Muscle of leg (tissue), 11 donors: ENCODE measurements around the gene GIMD1. TPM values are rescaled to one million over a fixed set of nuclear protein-coding genes. Genes with fewer than 3 reads are reported as not detected.

ENCODE experiments used
- DNase-seq: peaks from one replicate; pipeline ENCODE4 v3.0.0; 2013
- H3K27ac ChIP-seq: one replicate; pipeline ENCODE4 v1.5.1; 2013; ENCODE audit warnings: mild to moderate bottlenecking, low read length, control low read depth
- H3K27me3 ChIP-seq: one replicate; pipeline ENCODE4 v1.6.1; 2013; ENCODE audit warnings: low read length; ENCODE audit not compliant: control insufficient read depth, insufficient read depth
- H3K36me3 ChIP-seq: one replicate; pipeline ENCODE4 v1.6.1; 2013; ENCODE audit warnings: low read length; ENCODE audit not compliant: control insufficient read depth, insufficient read depth
- H3K4me1 ChIP-seq: one replicate; pipeline ENCODE4 v1.6.1; 2013; ENCODE audit warnings: low read length; ENCODE audit not compliant: control insufficient read depth, insufficient read depth
- H3K4me3 ChIP-seq: one replicate; pipeline ENCODE4 v1.5.1; 2013; ENCODE audit warnings: low read length, control low read depth
- H3K9me3 ChIP-seq: replicated peaks from 2 replicates; pipeline ENCODE4 v1.6.1; 2013; ENCODE audit warnings: low read depth, low read length; ENCODE audit not compliant: control insufficient read depth
- WGBS: methylation state at CpG from one replicate; pipeline ENCODE4 v1.1.5; 2013; ENCODE audit warnings: missing lambda C conversion rate; ENCODE audit not compliant: insufficient coverage; 5-methylcytosine and 5-hydroxymethylcytosine counted together
- polyA plus RNA-seq, 8 donors: library from polyadenylated mRNA; unstranded; fragments of 120-200 nt; gene quantifications; one replicate each; pipeline versions ENCODE4 v1.2.1 to v1.2.3, GENCODE V29; 2013; ENCODE audit warnings: inconsistent platforms in 1 of 8, low replicate concordance in 1 of 8; ENCODE audit not compliant: insufficient read length in 8 of 8, insufficient read depth in 1 of 8
- total RNA-seq: library from RNA; stranded (reverse); fragments of 120-200 nt; gene quantifications from one replicate; pipeline ENCODE4 v1.2.4, GENCODE V29; 2013

GIMD1 gene
- total and polyA plus RNA-seq, 9 donors, result 0.17 TPM; not detected in 8

DNA sequence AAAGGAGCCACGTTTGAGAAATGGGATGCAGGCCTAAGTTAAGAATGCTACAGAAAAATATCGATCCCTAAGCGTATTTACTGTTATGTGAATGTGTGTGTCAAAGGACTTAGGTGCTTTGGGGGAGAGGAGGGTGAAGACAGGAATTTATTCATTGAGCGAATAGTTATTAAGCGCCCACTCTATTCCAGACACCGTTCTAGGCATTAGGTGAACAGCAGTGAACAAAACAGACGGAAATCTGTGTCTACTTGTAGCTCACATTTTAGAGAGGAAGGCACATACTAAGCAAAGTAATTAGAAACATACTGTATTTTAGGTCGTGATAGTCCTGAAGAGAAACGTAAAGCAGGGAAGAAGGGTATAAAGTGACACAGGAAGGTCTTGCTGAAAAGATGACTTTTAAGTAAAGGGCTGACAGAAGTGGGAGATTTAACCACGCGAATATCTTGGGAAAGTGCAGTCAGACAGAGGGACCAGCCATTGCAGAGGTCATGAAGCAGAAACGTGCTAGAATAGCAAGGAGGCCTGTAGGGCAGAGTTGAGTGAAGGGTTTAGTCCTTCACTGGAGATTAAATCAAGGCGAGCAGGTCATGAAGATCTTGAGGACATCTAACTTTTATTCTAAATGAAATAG, 51.7 kb downstream of the GIMD1 start:
- Histone ChIP-seq H3K27me3 (no peaks in the 10 kb centered on the region), H3K4me3 (peak overlapping the region; percentile 68), H3K9me3 (no peaks in the 10 kb centered on the region), H3K4me1 (peaks cover 10% of the 10 kb centered on the region), H3K36me3 (peaks cover 3% of the 10 kb centered on the region), H3K27ac (peak overlapping the region; percentile 99)
- 1% methylated on average over 7 of the region's 13 CpGs for WGBS
- peak; percentile 15 for DNase-seq

DNA sequence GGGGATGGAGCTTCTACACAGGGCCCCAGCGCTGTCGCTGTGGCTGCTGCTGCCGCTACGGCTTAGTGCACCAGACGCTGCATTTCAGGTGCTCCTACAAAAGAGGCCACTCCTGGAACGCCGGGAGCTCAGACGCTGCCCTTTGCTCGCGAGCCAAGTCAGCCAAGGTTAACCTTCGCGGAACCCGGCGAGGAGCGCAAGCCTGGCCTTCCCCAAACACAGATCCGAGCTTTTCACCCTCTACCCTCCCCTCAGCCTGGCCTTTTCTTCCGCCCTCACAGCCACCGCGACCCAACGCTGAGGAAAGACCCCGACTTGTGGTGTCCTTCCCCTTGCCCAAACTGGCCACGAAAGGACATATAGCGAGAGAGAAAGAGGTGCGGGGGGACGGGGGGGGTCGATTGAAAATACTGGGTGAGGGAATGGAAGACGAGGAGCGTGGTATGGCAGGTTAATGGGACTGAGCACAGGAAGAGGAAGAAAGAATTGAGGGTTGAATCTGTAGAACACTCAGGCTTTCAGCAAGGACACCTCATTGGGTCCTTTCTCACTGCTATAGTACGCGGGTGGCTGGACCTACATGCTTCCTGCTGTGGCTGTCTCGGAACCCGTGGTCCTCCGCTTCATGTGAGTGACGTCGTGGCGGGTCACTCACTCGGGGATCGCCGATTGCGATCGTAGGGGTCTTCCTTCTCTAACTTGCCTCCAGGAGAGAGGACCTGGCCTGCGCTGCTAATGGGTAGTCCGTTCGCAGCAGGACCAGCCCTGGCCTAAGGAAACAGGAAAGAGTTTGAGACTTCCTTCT, 52.4 kb downstream of the GIMD1 start, which contains the start of the genes AIMP1 and TBCK:
Gene AIMP1, plus strand, starts transcription at position 583 of the 805 bp plus-strand sequence. CDS start 8,460 bp downstream, outside the sequence.
Gene TBCK, minus strand, starts transcription at position 242 of the 805 bp plus-strand sequence. CDS start 7,249 bp downstream, outside the sequence.
- no peaks in the 10 kb centered on the region for H3K9me3 ChIP-seq
- peaks cover 10% of the 10 kb centered on the region for H3K4me1 ChIP-seq
- H3K27ac ChIP-seq, result peak within 1 kb of the TSS; percentile 99
- H3K36me3 ChIP-seq, result peaks cover 3% of the 10 kb centered on the region
- WGBS, result under 1% methylated on average over 34 of the region's 44 CpGs
- H3K27me3 ChIP-seq, result no peaks in the 10 kb centered on the region
- DNase-seq, result peak; percentile 99
- peak within 1 kb of the TSS; percentile 68 for H3K4me3 ChIP-seq

DNA sequence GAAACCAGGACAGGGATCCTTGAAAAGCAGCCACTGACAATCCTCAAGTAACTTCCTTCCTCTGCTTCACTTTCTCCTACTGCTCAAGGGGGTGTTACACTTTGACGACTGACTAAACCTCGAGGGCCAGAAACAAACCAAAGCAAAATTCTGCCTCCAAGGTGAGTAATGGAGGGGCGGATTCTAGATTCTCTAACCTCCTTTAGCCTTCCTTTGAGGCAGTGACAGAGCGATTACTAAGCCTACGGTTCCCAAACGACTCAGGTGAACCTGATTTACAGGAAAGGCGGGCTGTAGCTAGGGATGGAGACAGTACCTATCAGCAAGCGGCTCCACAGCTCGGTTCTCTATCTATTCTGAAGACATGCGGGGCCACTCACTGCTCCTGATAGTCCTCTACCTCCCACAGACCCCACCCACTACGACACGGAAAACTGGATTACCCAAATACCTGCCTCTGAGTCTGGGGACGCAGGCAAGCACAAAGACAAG, 53.1 kb downstream of the GIMD1 start:
- Histone ChIP-seq H3K36me3 (no peaks in the 10 kb centered on the region), H3K27ac (peak overlapping the region; percentile 99), H3K4me3 (peak overlapping the region; percentile 68), H3K9me3 (no peaks in the 10 kb centered on the region), H3K4me1 (peaks cover 10% of the 10 kb centered on the region), H3K27me3 (no peaks in the 10 kb centered on the region)
- DNase-seq, result peak; percentile 23
- WGBS, result 0% methylated on average over 2 of the region's 13 CpGs

DNA sequence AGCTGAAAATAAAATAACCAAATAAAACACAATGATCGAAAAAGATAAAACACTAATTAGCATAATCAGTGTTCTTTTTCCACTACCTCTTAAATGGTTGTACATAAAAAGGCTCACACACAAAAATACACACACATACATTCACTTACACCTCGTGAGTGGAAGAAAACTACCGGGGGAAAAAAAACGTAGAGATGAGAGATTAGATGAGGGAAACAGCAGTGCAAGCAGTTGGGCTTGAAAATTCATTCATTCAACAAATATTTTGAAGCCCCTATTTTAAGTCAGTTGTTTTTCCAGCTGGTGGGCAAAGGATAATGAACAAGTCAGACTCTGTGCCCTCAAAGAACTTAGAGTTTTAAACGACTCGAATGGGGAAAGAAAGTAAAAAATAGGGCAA, 53.6 kb downstream of the GIMD1 start:
- H3K9me3 ChIP-seq, result no peaks in the 10 kb centered on the region
- peak overlapping the region; percentile 68 for H3K4me3 ChIP-seq
- no peak for DNase-seq
- H3K4me1 ChIP-seq, result peaks cover 10% of the 10 kb centered on the region
- no peak overlapping the region for H3K27ac ChIP-seq
- no peaks in the 10 kb centered on the region for H3K36me3 ChIP-seq
- H3K27me3 ChIP-seq, result no peaks in the 10 kb centered on the region
- no CpG with 5 or more reads among the region's 6 CpGs for WGBS

DNA sequence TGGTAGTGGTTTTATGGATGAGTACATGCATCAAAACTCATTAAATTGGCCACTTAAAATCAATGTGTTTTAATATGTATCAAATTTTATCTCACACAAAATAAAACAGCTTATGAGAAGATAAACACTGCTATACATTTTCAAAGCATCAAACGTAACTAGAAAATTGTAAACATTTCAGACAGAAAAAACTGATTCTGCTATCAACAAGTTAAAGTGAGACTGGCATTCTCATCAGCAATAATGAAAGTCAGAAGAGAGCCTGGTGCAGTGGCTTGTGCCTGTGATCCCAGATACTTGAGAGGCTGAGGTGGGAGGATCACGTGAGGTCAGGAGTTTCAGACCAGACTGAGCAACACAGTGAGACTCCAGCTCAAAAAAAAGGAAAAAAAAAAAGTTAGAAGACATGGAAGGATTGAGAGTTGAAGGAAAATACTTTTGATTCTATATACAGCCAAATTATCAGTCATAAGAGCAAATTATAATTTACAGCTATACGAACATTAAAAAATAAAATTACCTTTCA, 55.5 kb downstream of the GIMD1 start:
- Histone ChIP-seq H3K27me3 (no peaks in the 10 kb centered on the region), H3K9me3 (no peaks in the 10 kb centered on the region), H3K27ac (no peak overlapping the region), H3K4me3 (no peak overlapping the region), H3K36me3 (peaks cover 3% of the 10 kb centered on the region), H3K4me1 (peaks cover 10% of the 10 kb centered on the region)
- DNase-seq, result no peak
- 60% methylated on average over 1 of the region's 3 CpGs for WGBS

DNA sequence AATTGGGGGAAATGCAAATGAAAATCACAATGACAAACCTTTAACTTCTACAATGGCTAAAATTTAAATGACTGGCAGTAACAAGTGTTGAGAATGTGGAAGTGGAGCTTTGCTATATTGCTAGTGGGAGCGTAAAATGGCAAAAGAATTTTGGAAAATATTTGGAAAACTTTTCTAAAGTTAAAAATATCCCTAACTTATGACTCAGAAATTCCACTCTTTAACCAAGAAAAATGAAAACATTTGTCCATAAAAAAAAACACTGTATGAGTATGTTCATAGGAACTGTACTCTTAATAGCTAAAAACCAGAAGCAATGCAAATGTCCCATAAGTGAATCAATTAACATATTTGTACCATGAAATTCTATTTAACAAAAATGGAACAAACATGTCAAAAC, 56.2 kb downstream of the GIMD1 start:
- H3K4me3 ChIP-seq, result no peak overlapping the region
- DNase-seq, result peak; percentile 46
- H3K4me1 ChIP-seq, result peaks cover 6% of the 10 kb centered on the region
- H3K27me3 ChIP-seq, result no peaks in the 10 kb centered on the region
- WGBS, result no CpG with 5 or more reads among the region's 1 CpG
- peaks cover 3% of the 10 kb centered on the region for H3K36me3 ChIP-seq
- no peaks in the 10 kb centered on the region for H3K9me3 ChIP-seq
- peak overlapping the region; percentile 43 for H3K27ac ChIP-seq

Other genes with a start within 250 kb of the GIMD1 start
- gene TBCK, start 52.6 kb downstream of the GIMD1 start, total RNA-seq, result 38.7 TPM
- 10 to 100 TPM; 18.3 to 25.8 (median 22.1) TPM for gene TBCK, start 52.6 kb downstream of the GIMD1 start, polyA plus RNA-seq
- gene AIMP1, start 52.2 kb downstream of the GIMD1 start, total RNA-seq, result 37.3 TPM
- gene AIMP1, start 52.2 kb downstream of the GIMD1 start, polyA plus RNA-seq, result 10 to 100 TPM; 40.9 to 49.7 (median 45.5) TPM